ENCODE data around the gene KDM4C.

The KDM4C gene

DNA sequence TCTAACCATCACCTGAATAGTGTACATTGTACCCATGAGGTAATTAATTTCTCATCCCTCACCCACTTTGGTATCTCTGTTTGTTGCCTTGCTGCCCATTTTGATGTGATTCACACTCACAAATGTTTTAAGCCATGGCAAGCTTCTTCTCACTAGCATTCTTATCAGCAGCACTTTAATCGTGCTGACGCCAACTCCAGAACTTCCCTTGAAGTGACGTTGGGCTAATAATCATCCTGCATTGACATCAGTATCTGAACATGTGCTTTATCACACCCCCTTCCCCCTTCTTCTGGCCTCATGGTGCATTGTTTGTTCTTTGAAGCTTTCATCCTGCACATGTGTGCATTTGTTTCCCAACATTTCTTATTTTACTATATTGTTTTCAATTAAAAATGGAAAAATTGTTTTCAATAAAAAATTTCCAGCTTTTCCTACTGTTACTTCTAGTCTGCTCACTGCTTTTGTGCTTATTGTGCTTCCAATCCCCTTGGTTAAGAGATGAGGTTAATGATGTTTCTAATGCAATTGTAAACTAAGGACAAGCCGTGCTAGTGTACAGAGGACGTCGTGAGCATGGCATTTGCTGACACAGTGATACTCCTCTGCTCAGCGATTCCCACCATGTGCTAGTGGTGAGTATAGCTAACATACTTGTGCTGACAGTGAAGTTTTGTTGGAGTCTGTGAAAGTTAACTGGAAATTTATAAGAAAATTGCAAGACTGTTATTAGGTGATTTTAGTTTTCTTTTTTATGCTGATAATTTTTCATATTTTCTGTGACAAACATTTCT lies 238.5 kb downstream of the KDM4C start:
- Histone ChIP-seq H3K27ac (no peak overlapping the region), H3K4me3 (no peak overlapping the region)
- no peak for DNase-seq (ENCODE audit: low spot score)
- TF ChIP-seq, protein P1, sequence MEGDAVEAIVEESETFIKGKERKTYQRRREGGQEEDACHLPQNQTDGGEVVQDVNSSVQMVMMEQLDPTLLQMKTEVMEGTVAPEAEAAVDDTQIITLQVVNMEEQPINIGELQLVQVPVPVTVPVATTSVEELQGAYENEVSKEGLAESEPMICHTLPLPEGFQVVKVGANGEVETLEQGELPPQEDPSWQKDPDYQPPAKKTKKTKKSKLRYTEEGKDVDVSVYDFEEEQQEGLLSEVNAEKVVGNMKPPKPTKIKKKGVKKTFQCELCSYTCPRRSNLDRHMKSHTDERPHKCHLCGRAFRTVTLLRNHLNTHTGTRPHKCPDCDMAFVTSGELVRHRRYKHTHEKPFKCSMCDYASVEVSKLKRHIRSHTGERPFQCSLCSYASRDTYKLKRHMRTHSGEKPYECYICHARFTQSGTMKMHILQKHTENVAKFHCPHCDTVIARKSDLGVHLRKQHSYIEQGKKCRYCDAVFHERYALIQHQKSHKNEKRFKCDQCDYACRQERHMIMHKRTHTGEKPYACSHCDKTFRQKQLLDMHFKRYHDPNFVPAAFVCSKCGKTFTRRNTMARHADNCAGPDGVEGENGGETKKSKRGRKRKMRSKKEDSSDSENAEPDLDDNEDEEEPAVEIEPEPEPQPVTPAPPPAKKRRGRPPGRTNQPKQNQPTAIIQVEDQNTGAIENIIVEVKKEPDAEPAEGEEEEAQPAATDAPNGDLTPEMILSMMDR (IDR thresholded peaks at IDR 0.05), result no peak

DNA sequence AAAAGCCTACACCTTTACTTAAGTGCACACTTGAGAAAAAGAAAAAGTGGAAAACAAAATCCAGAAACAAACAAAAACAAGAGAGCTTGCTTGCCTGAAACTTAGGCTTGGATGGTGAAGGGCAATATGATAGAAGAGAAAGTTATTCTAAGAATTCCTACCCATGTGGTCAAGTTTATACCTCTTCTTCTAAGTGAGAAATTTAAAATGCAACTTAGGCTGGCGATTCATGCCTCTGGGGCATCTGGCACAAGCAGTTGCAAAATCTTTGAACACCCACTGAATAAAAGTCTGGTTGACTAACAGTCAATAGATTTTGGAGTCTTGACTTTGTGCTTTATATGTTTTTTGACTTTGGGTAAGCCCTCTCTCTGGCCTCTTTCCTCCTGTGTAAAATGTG lies 239.6 kb downstream of the KDM4C start:
- H3K27ac ChIP-seq, result no peak overlapping the region
- TF ChIP-seq, protein P1 (IDR thresholded peaks at IDR 0.05), result no peak
- H3K4me3 ChIP-seq, result no peak overlapping the region
- no peak for DNase-seq (ENCODE audit: low spot score)

DNA sequence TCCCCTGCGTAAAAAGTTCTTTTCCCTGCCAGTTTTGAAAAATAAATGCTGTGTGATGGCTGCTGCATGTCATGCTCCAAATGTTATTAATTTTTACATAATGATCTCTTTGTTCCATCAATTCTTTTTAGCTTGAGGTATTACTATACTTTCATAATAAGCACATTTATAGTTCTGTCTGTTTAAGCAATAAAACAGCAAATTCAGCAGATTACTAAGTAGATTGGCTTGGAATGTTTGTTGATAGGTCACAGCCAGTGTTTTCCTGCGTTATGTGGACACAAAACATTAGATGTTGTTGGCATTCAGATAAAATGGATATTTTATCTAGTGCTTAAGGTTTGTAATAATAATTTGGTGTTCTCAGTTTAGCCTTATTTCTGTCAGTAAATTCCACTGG lies 242.0 kb downstream of the KDM4C start:
- TF ChIP-seq, protein P1 (IDR thresholded peaks at IDR 0.05), result no peak
- no peak overlapping the region for H3K27ac ChIP-seq
- DNase-seq (ENCODE audit: low spot score), result no peak
- H3K4me3 ChIP-seq, result no peak overlapping the region

DNA sequence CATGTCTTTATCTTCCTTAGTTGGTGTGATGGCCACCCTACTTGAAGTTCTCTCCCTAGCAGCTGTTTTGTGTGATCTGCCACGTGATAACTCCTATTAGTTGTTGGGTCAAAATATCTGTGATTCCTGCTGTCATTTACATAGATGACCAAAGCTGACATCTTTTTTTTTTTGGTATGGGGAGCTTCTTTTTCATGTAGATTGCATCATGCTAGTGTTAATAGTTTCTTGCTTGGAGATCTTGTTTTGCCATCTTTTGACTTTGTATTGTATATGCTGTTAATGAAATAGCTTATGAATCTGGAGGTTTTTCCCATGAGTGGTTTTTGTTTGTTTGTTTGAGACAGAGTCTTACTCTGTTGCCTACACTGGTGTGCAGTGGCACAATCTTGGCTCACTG lies 243.8 kb downstream of the KDM4C start:
- TF ChIP-seq, protein P1 (IDR thresholded peaks at IDR 0.05), result no peak
- Histone ChIP-seq H3K27ac (no peak overlapping the region), H3K4me3 (no peak overlapping the region)
- DNase-seq (ENCODE audit: low spot score), result no peak

DNA sequence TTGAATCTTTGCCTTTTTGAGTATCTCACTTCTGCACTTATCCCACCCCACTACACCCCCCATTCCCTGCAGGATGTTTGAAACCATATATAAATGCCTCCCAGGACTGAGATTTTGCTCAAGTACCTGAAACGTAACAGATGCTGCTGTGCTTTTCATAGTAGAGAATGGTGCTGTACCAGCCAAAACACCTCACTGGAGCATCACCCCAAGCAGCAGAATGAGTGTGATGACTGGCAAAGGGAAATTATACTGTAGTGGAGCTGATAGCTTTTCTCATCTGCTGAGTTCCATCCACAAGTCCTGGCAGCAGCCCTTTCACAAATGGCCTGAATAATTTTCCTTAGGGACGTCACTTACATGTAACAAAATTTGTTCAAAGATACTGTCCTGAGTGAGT lies 246.1 kb downstream of the KDM4C start:
- TF ChIP-seq, protein P1 (IDR thresholded peaks at IDR 0.05), result no peak

DNA sequence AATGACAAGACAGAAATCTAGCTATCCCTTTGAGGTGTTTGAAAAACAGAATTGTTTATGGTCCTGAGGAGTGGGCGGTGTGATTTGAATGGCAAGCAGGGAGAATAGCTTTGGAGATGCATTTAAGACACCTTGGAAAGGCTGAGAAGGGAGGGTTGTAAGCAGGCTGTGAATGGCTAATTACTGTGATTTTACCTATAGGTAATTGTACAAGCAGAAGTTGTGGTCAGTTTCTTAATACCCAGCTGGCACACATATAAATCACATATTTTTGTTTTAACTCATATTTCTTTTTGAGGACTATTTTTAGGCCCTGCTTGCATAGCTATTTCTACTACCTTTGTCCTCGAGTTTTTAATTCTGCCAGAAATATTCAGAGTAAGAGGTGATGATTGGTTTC lies 248.6 kb downstream of the KDM4C start:
- TF ChIP-seq, protein P1 (IDR thresholded peaks at IDR 0.05), result no peak

More for the DNA sequence above, 246.1 kb downstream of the KDM4C start:
- no peak overlapping the region for H3K4me3 ChIP-seq
- no peak for DNase-seq (ENCODE audit: low spot score)
- H3K27ac ChIP-seq, result no peak overlapping the region

DNA sequence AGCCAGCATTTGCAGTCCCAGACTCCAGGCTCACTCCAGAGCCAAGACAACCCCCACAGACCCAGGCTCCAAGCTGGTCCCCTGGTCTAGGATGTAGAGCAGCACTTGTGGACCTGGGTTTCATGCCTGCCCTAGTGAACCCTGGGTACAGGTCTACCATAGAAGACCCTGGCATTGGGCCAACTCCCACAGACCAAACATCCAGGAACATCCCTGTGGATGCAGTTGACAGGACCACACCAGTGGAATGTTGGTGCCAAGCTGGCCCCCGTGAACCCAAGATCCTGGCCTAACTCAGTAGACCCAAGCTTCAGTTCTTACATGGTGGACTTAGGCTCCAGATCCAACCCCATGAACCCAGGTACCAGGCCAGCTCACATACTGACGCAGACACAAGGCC lies 250.6 kb downstream of the KDM4C start:
- H3K4me3 ChIP-seq, result no peak overlapping the region
- H3K27ac ChIP-seq, result no peak overlapping the region
- no peak for DNase-seq (ENCODE audit: low spot score)
- TF ChIP-seq, protein P1 (IDR thresholded peaks at IDR 0.05), result no peak

More for the DNA sequence above, 248.6 kb downstream of the KDM4C start:
- no peak overlapping the region for H3K27ac ChIP-seq
- no peak for DNase-seq (ENCODE audit: low spot score)
- H3K4me3 ChIP-seq, result no peak overlapping the region

Measured in coronary artery (tissue), 2 donors.